NCI-H446 (cell line): Measurements from ENCODE around the gene CYP4F22.
"Not testable (repeated sequence)": the region's sequence is repeated elsewhere in the genome, so short reads cannot be mapped to it uniquely, and the experiment has no call there.

Source experiments
- DNase-seq, 2 experiments: peaks; one replicate each; lab custom pipeline; 2025; lab: John Stamatoyannopoulos, UW

Gene CYP4F22

DNA sequence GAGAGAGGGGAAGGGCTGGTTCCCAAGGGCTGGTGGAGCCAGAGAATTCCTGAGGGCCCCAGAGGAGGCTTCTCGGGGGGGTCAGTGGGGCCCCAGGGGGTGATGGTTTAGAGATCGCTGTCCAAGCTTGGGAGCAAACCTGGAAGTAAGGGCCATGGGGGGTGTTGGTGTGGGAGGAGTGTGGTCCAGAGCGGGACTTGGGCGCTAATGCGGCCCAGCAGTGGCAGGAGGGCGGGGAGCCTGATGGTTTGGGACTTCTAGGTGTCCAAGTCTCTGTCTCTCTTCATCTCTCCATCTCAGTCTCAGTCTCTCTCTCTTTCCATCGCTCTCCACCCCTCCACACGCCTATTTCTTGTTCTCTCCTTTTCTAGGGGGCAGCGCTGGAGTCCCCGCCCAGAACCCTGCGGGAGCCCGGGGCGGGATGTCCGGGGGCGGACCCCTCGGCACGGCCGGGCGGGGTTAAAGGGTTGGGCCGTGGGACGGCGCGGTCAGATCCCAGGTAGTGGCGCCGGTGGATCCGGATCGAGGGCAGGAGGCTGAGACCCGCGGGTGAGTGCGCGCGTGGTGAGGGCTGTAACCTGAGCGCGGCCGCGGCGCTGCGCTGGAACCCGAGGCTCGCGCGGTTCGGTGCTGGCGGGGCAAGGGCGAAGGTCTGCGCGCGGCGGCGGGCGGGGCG, at the start of gene CYP4F22:
CYP4F22 (plus strand) TSS at position 491 of the 676 bp plus-strand sequence. CDS start 16,812 bp downstream, outside the sequence.
- DNase-seq: no peak

DNA sequence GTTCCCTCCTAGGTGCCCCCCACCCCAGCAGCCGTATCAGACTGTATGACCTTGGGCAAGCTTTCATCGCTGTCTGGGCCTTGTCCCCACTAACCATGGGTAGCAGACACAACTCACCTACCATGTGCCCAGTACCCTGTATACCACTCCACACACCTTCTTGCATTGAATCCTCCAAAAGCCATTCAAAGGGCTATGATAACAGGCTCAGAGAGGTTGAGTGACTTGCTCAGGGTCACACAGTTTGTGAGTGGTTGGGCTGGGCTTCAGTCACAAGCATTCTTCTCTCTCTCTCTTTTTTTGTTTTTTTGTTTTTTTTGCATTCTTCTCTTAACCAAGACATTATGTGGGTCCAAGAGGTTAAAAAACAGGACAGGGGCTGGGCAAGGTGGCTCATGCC, 46.6 kb upstream of the CYP4F22 start:
- DNase-seq: no peak

DNA sequence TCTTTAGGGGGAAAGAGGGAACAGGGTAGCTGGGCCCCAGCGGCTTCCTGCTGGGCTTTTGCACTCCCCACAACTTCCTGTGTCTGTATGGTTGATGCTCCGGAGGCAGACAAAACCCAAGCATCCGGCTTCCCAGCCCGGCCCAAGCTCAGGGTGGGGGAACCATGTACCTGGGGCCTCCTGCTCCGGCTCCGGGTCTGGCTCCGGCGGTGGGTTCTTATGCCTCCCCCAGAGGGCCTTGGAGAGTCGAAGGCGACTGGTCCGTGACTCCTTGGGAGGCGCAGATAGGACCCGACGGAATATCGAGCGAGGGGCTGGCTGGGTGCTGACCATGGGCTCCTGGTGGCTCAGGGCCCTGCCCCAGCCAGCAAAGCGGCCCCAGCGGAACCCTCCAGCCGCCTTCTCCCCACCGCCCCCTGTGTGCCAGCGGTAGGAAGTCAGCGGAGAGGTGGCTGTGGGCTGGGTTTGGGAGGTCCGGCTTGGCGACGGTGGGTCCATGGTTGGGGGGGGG, 44.4 kb upstream of the CYP4F22 start:
- no peak for DNase-seq

DNA sequence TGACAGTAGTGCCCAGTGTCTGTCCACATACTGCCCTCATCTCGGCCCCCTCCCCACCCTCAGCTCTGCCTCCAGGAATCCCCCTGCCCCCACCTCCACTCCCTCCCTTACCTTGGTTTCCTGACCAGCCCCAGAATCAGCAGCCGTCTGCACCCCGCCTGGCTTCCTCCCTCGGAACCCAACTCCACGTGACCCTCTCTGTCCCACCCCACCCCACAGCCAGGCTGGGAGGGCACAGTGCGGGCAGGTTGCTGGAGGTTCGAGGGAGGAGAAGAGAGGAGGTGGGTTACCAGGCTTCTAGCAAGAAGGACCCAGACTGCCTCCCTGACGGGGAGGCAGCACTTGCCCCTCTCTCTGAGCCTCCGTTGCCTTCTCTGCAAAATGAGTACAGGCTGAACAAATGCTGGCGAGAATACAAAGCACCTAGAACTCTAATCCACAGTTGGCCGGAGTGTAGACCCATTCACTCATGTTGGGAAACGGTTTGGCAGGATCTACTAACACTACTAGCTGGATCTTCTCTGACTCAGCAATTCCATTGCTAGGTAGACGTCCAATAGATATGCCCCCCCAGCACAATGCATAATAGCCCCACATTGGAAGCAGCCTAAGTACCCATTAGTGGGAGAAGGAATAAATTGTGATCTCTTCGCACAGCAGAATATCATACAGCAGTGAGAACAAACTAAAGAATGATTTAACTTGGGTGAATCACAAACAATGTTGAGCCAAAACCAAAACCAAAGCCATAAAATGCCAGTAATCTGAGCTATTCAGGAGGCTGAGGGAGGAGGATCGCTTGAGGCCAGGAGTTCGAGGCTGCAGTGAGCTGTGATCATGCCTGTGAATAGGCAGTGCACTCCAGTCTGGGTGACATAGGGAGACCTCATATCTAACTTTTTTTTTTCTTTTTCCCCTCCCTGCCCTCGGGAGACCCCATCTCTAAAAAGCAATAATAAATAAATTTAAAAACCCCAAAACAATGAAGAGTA, 43.6 kb upstream of the CYP4F22 start, which contains the start of gene RASAL3:
RASAL3 (minus strand) TSS at position 151 of the 992 bp plus-strand sequence. CDS start 186 bp downstream, outside the sequence.
- no peak for DNase-seq

DNA sequence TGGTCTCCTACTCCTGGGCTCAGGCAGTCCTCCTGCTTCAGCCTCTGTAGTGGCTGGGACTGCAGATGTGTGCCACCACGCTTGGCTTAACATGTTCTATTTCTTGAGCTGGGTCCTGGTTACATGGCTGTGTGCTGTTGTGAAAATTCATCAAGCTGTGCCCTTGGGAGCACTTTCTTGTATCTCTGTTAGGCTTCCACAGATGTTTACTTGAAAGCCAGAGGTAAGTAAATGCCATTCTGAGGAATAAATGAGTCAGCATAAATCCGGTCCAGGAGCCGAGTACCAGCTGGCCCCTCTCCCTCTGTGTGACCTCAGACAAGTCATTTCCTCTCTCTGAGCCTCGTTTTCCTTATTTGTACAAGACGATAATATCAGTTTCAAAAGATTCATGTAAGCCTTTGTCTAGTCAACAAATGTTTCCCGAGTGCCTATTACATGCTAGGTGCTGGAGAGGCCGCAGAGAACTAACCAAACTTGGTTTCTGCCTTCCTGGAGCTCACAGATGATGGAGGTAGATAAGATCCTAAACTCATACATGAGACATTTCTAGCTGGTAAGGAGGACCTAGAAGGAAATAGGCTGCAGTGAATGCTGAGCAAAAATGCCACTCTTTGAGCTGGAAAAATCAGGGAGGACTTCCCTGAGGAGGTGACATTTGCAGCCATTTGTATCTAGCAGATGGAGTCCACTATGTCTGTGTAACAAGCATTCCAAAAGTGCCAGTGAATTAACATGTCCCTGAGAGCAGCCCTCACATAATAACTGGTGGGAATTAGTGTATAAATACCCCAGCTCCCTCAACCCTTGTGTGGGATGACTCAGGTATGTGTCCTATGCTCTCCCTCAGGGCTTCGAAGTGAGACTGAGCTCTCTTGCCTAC, 41.2 kb upstream of the CYP4F22 start:
- no peak for DNase-seq

DNA sequence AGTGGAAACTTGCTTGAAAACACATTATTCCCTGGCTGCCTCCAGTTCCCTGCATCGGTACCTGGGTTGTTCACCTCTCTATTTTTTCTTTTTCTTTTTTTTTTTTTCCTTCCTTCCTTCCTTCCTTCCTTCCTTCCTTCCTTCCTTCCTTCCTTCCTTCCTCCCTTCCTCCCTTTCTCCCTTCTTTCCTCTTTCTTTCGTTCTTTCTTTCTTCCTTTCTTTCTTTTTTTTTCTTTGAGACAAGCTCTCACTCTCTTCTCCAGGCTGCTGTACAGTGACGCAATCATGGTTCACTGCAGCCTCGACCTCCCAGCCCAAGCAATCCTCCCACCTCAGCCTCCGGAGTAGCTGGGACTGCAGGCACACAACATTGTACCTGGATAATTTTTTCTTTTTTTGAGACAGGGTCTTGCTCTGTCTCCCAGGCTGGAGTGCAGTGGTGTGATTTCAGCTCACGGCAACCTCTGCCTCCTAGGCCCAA, 40.6 kb upstream of the CYP4F22 start:
- no peak for DNase-seq

DNA sequence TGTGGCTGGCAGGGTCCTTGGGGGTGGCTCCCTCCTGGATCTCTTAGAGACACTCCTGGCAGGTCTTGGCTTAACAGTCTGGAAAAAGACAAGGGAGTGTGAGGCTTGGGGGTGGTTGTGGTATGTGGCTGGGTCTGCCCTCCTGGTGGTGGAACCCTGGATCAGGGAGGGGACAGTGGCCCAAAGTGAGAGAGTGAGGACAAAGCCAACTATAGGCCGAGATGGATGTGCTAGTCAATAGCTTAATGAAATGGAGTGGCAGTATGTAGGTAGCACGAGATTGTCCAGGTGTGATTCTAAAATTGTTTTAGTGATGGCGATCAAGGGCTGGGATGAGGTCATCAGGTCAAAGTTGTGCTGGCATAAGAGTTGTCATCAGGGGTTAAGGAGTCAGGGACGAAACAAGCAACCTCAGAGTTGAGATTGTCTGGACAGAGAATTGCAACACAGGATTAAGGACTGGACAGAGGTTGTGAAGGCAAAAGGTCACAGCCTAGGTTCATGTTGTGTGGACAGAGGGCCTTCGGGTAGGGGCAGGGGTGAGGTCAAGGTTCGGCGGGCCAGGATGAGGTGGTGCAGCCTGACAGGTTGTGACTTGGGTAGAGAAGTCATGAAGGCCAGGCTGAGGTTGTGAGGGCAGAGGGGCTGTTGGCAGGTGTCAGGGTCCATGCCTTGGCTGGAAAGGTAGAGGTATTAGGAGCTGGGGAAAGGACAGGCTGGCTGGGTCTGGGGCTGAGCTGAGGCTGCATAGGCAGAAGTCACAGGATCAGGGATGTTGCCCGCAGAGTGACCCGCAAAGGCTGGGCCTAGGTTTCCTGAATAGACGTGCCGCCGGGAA, 39.4 kb upstream of the CYP4F22 start:
- no peak for DNase-seq

DNA sequence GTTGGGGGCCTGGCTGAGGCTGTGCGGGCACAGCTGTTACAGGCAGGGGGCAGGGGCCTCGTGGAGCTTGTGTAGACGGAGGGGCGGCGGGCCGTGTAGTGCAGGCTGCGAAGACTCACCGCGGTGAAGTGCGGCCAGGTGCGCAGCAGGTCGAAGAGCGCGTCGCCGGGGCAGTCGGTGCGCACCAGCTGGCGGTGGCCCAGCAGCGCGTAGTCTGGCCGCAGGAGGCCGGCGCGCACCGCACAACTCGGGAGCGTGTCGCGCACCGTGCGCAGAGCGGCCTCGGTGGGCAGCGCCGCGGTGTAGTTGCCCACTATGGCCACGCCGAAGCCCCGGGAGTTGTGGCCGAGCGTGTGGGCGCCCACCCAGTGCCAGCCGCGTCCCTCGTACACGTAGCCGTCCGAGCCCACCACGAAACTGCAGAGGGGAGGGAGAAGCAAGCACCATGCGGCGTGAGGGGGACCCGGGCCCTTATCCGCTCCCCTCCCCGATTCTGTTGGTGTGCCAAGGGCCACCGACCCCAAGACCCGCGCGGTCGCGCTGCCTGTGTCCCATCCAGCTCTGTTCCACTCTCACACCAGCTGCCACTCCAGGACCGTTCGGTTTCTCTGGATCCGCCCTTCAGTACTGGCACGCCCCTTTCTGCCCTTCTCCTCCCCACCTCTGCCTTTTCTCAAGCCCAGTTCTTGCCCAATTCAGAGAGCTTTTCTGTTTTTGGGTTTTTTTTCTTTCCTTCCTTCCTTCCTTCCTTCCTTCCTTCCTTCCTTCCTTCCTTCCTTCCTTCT, 38.6 kb upstream of the CYP4F22 start:
- DNase-seq: no peak

DNA sequence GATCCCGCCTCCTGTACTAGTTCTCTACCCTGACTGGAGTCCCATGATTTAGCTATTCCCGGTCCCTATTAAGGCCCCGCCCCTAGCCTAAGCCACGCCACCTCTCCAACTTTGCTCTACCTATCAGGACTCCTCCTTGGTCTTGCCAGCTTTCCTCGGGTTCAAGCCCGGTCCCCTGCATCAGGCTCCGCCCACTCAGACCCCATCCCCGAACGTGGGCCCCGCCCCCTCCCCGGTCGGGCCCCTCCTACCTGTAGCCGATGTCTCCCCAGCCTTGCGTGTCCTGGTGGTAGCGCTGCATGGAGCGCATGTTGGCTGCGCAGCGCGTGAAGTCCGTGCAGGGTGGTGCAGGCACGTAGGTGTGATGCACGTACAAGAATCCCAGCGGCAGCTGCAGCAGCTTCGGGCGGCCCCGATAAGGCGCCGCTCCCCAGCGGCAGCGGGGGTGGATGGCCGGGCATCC, 36.7 kb upstream of the CYP4F22 start:
- no peak for DNase-seq

DNA sequence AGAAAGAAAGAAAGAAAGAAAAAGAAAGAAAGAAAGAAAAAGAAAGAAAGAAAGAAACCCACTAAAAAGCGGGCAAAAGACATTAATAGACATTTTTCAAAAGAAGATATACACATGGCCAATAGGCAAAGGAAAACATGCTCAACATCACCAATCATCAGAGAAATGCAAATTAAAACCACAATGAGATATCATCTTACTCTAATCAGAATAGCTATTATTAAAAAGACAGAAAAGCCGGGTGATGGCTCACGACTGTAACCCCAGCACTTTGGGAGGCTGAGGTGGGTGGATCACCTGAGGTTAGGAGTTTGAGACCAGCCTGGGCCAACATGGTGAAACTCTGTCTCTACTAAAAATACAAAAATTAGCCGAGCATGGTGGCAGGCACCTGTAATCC, 34.5 kb upstream of the CYP4F22 start:
- DNase-seq: not testable (repeated sequence)

DNA sequence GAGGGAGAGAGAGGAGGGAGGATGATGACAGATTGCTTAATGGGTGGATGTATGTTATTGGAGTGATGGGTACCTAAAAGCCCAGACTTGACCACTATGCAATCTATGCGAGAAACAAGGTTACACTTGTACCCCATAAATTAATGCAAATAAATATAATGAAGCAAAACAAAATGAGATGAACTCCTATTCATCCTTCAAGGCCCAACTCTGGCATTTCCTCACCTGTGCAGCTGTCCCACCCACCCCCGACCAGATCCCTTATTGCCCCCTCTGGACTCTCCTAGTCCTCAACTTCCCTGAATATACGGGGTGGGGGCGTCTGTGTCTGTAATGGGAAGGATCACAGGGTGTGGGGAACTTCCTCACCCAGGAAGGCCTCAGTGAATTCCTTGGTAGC, 33.2 kb upstream of the CYP4F22 start:
- no peak for DNase-seq

DNA sequence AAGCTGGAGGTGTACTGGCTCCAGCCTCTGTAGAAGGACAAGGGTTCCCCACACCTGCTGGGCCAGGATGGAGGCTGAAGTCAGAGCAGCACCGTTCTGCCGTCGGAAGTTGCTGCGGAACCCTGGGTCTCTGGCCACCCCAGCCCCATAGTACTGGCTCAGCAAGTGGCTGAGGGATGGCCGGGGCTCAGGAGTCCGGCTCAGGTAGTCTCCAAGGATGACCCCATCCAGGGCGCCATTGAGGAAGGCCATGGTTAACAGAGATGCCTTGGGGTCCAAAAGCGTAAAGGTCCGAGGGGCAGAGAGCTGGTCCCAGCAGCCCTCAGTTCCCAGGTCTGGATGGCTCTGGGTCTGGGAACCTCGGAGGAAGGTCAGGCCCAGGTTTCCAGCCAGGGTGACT, 32.7 kb upstream of the CYP4F22 start:
- DNase-seq: no peak

DNA sequence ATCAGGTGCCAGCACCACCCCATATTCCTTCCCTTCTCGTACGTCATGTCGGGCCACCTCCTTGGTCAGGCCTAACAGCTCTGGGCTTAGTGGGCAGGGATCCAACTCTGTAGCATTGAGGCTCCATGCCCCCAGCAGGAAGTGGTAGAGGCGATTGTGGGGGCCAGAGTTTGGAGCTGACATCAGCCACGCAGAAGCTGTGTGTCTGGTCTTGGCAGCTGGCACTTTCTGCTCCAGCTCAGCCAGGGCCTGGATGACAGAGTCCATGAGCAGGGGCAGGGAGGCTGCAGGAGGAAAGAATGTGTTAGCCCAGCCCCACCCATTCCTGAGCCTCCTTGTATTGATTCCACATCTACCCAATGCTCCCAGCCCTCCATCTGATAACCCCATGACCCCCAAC, 32.0 kb upstream of the CYP4F22 start:
- no peak for DNase-seq

DNA sequence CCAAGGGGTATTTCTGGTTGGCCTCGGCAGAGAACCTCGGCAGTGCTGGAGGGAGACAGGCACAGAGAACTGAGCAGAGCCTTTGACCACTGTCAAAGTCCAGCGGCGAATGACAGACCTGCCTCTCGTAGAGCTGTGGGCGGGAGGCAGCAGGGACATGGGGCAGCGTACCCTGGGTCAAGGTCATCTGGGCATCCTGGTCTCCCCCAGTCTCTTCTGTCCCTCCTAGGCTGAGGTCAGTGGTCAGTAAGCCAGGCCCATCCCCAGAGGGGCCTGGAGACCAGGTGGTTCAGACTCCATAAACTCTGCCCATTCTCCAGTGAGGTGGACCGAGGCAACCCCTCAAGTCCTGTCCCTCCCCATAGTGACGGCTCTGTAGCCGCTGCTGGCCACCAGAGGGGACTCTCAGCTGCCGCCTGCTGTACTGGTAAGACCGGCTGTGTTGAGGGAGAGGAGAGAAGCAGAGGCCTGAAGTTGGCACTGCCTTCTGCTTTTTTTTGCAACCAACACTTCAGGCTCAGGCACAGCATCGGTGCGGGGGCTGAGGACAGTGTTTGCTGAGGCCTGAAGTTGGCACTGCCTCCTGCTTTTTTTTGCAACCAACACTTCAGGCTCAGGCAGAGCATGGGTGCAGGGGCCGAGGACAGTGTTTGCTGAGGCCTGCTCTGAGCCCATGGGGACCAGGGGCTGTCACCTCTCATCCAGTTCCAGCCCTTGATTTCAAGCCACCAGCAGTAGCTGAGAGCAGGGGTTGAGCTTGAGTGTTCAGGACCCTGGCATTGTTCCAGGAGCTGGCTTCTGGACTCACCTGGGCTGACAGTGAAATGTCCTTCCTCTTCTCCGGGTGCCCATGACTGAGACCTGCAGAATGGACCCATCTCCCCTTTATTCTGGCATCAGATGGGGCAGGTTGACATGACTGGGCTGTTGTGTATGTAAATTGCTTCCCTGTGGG, 28.7 kb upstream of the CYP4F22 start, which contains the start of gene PGLYRP2:
PGLYRP2 (minus strand) TSS at position 111 of the 955 bp plus-strand sequence. CDS start 130 bp downstream, outside the sequence.
- DNase-seq: no peak

DNA sequence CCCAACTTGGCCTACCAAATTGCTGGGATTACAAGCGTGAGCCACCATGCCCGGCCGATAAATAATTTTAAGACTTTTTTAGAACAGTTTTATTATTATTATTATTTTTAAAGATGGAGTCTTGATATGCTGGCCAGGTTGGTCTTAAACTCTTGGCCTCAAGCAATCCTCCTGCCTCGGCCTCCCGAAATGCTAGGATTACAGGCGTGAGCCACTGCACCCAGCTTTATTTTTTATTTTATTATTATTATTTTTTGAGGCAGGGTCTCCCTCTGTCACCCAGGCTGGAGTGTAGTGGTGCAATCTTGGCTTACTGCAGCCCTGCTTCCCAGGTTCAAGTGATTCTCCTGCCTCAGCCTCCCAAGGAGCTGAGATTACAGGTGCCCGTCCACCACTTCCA, 27.3 kb upstream of the CYP4F22 start:
- DNase-seq: not testable (repeated sequence)

DNA sequence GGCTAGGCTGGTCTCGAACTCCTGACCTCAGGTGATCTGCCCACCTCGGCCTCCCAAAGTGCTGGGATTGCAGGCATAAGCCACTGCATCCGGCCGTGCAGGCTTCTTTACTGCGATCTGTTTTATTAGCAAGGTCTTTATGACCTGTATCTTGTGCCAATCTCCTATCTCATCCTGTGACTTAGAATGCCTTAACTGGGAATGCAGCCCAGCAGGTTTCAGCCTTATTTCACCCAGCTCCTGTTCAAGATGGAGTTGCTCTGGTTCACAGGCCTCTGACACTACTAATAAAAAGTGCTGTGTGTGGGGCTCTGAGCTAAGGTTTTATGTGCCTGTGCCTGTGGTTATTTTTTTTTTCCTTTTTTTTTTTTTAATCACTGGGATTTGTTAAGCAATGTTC, 22.6 kb upstream of the CYP4F22 start:
- DNase-seq: not testable (repeated sequence)

DNA sequence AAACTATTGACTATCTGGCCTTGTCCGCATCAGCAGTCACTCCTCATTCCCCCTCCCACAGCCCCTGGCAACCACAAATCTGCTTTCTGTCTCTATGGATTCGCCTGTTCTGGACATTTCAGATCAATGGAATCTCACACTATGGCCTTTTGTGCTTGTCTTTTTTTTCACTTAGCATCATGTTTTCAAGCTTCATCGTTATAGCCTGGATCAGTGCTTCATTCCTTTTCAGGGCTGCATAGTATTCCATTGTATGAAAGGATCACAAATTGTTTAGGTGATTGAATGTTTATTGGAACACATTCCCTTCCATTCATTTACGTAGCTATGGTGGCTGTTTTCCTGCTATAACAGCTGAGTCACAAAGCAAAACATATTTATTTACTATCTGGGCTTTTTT, 21.3 kb upstream of the CYP4F22 start:
- no peak for DNase-seq

DNA sequence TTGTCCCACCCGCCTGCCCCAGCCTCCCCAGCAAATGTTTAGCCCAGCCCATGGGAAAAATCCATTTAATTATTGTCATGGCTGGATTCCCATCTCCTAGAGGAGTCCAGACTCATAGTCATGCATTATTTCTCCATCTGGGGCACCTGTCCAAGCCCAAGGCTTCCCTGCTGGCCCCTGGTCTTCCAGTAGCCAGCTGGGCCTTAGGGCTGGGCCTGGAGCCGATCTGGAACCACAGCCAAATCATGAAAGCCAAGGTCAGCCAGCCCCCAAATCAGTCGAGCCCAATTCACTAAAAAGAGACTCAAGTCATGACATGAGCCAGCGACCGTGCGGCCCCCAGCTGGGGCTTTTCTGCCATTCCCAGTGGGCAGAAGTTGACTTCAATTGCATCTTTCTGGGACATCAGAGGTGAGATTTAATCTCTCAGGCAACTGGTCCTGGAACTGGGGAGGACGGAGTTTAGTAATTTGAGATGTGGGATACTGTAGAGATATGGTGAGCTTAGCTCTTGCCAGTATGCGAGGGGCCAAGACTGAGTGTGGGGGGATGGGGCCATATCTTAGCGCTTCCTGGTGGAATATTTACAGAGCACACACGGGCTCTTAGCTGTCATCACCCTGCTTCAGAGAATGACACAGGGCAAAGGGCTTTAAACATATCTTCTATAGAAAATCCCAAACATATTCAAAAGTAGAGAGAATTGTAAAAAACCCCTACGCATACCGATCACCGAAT, 19.7 kb upstream of the CYP4F22 start:
- DNase-seq: peak in 1 of 2 experiments; percentile 19
